ENCODE measurements around the gene SZRD1. TPM values are rescaled to one million over a fixed set of nuclear protein-coding genes. Genes with fewer than 3 reads are reported as not detected.
"Not testable (repeated sequence)": the region's sequence is repeated elsewhere in the genome, so short reads cannot be mapped to it uniquely, and the experiment has no call there.

Gene SZRD1, protein sequence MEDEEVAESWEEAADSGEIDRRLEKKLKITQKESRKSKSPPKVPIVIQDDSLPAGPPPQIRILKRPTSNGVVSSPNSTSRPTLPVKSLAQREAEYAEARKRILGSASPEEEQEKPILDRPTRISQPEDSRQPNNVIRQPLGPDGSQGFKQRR
- 92.5 and 108 TPM in 2 replicates for total RNA-seq (2014; rRNA removed; shearing (Covaris generic))

DNA sequence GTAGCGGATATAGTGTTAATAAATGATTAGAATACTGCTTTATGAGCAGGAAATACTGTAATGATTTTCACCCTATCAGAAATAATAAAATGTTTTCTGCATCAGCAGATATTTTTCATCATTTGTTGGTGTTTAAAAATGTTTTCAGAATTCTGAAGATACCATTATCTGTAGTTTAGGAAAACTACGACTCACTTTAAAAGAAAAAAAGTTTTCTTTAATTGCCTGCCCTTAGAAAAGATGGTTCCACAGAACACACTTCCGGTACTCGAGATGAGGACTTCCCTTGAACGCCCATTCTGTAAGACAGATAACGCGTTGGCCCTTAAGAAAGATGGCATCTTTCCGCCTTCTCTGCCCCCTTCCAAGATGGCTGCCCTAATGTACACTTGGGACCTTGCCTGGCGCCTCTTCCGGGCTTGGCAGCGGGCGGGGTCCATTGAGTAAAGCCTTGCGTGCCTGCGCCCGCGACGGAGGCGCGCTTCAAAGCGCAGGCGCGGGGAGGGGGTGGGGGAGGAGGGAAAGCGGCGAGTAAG lies at the start of gene SZRD1:
TSS of gene SZRD1 (plus strand) at position 521 of the 536 bp plus-strand sequence. CDS start 16 bp downstream, outside the sequence.
- peak; percentile 98 for DNase-seq (ENCODE audit: low spot score)

DNA sequence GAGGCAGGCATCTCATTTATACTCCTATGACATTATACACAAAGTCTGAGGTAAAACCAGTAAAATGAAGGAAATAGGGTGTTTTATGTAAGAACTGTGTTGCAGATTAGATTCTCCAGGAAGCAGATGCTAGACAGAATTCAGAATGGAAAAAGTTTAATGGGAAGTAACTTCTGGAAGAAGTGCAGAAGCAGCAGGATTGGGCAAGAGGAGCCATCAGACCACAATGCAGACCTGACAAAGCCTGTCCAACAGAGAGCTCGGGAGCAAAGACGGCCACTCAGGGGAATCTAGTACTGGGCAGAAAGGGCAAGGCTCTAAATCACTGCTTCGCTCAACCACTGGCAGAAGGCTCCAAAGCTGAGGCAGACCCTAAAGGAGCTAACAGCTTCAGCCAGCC lies 48.5 kb upstream of the SZRD1 start:
- no peak for DNase-seq (ENCODE audit: low spot score)

DNA sequence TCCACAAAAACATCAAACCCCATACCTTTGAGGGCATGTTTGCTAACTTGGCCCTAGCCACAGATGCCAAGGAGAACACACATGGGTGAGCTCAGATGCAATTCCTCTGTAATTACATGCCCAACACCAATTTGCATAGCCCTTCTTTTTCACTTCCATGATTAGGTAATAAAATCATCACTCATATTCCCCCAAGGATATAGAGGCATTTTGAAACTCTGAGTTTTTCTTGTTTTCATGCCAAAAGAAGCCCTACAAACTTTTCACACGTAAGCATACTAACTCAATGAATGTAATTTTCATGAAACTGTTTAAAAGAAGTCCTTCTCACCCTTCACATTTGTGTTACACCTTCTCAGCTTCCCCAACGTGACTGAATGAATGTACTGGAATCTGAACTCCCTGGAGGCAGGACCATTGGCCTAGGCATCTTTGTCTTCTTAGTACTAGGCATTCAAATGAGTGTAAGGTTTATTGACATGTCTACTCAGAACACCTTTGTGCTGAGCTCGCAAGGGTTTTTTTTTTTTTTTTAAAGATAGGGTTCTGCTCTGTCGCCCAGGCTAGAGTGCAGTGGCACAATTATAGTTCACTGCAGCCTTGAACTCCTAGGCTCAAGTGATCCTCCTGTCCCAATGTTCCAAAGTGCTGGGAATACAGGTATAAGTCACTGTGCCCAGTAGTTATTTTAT lies 45.7 kb upstream of the SZRD1 start:
- no peak for DNase-seq (ENCODE audit: low spot score)

DNA sequence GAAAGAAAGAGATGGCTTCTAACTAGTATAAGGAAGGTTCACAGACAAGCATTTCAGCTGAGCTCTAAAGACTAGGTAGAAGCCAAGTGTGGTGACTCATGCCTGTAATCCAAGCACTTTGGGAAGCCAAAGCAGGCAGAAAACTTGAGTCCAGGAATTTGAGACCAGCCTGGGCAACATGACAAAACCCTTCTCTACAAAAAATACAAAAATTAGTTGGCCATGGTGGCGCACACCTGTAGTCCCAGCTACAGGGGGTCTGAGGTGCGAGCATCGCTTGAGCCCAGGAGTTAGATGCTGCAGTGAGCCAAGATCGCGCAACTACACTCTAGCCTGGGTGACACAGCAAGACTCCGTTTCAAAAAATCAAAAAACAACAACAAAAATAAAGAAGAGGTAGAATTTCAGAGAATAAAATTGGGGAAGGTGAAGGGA lies 42.6 kb upstream of the SZRD1 start:
- no peak for DNase-seq (ENCODE audit: low spot score)

DNA sequence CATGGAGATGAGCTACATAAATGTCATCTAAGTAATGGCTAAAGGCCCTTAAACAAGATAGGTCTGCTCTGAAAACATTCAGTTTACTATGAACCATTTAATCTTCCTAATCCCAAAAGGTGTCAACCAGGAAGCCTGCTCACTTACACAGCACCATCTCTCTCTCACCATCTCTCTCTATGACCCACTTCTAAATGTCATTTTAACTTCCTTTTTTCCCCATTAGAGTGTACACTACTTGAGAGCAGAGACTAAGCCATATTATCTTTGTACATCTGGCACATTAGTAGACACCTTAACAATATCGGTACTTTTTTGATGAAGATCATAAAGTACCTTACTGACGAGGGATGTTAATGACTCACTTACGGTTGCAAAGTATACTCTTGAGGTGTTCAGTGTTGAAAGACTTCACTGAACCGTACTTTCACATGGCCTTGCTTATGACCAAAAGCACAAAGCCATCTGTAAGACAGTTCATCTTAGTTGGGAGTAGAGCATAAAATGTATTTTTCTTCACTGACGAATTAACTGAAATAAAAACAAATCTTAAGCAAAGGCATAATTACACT lies 40.1 kb upstream of the SZRD1 start:
- DNase-seq (ENCODE audit: low spot score) = no peak

DNA sequence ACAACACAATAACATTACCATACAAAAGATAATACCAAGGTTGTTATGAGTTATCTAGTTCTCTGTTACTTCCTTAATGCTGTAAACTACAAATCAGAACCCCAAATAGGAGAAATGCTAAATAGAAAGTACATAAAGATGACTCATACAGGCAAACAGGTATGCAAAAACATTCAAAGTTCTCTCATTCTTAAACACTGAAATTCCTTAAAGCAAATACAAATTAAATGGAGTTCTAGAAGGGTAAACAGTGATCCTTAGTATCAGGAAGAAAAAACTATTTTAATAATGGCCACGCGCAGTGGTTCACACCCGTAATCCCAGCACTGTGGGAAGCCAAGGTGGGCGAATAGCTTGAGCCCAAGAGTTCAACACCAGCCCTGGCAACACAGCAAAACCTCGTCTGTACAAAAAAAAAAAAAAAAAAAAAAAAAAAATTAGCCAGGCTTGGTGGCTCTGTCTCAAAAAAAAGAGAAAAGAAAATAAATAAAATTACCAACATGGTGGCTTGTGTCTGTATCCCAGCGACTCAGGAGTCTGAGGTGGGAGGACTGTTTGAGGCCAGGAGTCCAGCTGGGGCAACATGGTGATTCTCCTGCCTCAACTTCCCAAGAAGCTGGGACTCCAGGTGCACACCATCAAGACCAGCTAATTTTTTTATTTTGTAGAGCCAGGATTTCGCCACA lies 32.2 kb upstream of the SZRD1 start:
- no peak for DNase-seq (ENCODE audit: low spot score)

DNA sequence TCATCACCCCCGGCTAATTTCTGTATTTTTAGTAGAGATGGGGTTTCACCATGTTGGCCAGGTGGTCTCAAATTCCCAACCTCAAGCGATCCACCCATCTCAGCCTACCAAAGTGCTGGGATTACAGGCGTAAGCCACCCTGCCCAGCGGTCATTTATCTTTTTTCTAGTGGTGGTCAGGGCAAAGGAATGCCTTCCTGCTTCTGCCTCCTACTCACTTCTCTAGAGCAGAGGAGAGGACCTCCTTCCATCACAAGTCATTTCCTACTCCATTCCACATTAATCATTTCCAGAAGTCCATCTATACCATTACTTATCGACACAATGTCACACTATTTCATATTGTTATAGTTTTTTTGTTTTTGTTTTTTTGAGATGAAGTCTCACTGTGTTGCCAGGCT lies 28.1 kb upstream of the SZRD1 start:
- no peak for DNase-seq (ENCODE audit: low spot score)

DNA sequence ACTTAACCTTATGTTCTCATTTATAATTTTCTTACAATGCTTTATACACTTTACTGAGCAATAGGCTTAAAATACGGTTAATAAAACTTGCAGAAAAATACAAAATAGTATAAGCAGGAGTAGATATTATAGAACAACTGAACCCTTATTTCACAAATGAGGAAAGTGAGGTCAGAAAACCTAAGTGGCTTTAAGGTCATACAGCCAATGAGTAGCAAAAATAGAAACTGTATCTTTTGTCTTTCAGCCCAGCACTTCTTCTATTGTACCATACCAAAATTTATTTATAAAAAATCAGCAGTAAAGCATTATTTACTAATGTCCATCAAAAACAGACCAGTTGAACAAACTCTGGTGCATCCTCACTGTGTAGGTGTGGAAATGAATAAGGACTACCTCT lies 26.4 kb upstream of the SZRD1 start:
- no peak for DNase-seq (ENCODE audit: low spot score)

DNA sequence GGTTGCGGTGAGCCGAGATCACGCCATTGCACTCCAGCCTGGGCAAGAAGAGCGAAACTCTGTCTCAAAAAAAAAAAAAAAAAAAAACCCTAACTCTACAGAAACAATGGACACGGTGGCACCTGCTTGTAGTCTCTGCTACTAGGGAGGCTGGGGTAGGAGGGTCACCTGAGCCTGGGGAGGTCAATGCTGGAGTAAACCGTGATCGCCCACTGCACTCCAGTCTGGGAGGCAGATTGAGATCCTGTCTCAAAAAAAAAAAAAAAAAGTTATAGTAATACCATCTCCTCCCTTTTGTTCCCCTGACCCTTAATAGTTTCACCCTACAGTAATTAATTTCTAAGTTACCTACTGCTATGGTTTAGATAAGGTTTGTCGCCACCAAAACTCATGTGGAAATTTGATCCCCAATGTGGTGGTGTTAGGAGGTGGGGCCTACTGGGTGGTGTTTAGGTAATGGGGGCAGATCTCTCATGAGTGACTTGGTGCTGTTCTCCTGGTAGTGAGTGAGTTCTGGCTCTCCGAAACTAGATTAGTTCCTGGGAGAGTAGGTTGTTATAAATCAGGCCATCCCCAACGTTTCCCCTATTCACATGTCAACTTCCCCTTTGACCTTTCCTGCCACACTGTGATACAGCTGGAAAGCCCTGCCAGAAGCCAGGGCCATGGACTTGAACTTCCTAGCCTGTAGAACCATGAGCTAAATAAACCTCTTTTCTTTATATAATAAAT lies 24.5 kb upstream of the SZRD1 start:
- no peak for DNase-seq (ENCODE audit: low spot score)

DNA sequence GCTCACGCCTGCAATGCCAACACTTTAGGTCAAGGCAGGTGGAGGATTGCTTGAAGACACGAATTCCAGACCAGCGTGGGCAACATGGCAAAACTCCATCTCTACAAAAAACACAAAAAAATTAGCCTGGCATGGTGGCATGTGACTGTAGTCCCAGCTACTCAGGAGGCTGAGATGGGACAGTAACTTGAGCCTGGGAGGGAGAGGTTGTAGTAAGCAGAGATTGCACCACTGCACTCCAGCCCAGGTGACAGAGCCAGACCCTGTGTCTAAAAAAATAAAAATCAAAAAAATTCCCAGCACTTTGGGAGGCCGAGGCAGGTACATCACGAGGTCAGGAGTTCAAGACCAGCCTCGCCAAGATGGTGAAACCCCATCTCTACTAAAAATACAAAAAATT lies 23.8 kb upstream of the SZRD1 start:
- not testable (repeated sequence) for DNase-seq (ENCODE audit: low spot score)

DNA sequence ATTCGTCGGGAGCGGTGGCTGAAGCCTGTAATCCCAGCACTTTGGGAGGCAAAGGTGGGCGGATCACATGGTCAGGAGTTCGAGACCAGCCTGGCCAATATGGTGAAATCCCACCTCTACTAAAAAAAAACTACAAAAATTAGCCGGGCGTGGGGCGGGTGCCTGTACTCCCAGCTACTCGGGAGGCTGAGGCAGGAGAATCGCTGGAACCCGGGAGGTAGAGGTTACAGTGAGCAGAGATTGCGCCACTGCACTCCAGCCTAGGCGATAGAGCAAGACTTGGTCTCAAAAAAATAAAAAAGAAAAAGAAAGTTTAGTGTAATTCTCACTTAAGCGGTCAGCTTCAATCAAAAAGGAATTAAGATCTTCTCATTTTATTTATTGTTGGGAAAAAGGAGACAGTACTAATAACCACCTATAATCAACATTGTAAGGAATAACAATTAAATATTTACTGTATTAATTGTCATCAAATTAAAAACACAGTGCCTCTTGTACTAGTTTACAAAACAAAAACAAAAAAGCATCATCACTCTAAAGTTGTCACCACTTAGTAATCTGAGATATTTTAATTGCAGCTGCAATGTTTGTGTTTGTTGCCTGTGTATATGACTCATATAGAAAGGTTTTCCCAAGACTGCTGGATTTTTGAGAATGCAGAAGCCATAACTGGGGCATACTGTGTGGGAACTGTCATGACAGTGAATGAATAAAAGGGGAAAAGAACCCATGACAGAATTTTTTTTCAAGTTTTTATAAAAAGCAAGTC lies 18.4 kb upstream of the SZRD1 start:
- no peak for DNase-seq (ENCODE audit: low spot score)

DNA sequence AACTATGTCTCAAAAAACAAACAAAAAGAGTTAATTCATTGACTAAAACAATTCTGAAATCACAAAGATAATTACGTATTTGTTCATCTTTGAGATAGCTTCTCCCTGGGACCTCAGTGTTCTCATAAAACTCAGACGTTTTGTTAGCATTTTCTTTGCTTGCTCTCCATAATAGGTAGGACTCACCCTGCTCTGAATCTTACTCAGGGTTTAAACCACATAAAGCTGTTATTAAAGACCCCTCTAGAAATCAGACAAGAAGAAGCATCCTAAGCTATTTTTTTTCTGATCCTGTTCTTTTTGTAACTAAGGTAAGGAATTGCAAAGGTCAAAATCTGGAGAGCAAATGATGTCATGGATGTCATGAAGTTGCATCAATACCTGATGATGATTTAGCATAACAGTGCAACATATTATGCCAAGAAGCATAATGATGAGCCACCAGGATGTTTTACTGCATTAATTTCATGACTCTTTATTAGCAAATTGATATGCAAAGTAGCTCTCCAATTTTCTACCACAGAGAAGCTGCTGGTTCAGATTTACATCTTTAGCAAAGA lies 17.1 kb upstream of the SZRD1 start:
- no peak for DNase-seq (ENCODE audit: low spot score)

DNA sequence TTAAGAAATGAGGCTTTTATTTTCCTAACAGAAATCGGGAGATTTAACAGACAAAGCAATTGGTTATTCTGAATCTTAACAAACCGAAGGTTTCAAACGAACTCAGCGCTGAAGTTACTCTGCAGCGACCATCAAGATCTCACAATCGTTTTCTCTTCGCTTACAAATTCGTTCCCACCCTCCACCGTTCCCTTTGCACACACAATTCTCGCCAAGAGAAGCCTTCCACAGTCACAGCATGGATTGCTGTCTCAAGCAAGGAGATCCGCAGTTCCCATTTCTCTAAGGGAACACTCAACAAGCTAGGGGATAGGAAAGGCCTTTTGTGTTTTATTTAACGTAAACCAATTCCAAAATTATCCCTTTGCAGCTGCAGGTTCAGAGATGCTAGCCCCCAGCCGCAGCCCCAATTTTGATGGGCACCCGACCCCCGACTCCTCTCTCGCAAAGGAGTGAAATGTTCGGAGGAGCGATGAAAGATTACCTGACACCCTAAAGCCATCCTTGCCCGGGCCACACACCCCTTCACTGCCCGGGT lies 15.5 kb upstream of the SZRD1 start:
- DNase-seq (ENCODE audit: low spot score) = peak; percentile 47

DNA sequence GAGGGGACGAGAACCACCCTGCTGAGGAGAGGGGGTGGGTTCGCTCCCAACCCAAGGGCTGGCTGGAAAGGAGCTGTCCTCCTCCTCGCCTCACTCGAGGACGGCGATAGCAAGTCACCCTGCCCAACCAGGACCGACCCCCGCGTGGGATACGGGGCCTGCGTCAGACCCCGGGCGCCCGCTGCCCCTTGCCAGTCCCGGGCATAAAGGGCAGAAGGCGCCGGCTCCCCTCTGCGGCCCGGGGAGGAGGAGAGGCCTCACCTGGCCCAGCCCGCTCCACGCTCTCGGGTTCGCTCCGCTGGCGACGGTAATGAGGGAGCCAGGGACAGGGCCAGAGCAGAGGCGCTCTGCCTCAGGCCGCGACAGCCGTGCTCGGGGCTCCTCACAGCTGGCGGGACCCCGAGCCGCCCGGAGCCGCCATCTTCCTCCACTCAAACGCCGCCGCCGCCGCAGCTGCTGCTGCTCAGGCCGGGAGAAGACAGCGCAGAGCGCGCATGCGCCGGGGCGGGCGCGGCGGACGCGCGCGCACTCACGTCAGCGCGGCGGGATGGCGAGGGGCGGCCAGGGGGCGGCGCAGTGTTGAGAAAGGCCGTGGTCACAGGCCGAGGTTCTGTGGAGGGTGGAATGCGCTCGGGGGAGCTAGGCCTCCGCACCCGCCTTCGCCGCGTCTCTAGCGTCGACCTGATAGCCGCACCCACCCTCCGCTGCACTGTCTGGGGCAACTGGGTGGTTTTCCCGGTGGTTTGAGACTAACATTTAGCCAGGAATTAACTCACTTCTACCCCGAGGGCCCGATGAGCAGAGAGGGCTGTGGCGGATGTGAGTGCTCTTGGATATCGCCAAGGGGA lies 14.8 kb upstream of the SZRD1 start, which contains the start of gene FBXO42:
TSS of gene FBXO42 (minus strand) at position 487 of the 848 bp plus-strand sequence. CDS start 37,062 bp downstream, outside the sequence.
- DNase-seq (ENCODE audit: low spot score) = peak; percentile 92

DNA sequence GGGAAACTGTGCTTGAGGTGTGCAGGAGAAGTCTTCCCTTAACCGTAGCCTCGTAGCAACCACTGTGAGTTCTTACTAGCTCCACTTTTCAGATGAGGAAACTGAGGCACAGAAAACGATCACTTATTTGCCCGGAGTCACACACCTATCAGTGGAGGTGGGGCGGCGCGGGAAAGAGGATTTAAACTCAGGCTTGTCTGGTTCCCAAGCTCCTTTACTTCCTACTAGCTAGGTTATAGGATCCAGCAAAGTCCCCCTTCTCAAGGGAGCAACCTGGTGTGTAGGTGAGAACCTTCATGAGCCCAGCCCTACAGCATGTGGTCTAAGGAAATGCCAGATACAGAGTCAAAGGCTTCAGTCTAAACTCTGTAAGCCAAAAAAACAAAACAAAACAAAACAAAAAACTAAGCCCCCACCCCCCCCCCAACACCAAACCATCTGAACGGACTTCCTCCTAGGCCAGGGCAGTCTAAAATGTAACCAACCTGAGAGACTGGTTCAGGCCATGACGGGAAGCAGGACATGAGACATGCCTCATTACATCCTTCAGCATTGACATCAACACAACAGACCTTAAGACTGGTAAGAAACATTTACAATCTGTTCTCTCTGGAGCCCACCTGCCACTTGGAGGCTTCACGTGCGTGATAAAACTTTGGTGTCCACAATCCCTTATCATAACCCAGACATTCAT lies 14.1 kb upstream of the SZRD1 start:
- no peak for DNase-seq (ENCODE audit: low spot score)

DNA sequence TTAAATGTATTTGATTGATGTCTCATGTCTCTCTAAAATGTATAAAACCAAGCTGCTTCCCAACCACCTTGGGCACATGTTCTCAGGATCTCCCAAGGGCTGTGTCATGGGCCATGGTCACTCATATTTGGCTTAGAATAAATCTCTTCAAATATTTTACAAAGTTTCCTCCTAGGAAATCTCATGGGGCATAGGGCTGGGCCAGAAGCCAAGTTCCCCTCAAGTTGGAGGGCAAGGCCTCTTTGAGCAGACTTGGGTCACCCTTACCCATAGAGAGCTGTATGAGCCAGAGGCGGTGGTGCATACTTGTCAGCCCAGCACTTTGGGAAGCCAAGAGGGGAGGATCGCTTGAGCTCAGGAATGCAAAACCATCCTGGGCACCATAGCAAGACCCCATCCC lies 12.4 kb upstream of the SZRD1 start:
- DNase-seq (ENCODE audit: low spot score) = no peak

DNA sequence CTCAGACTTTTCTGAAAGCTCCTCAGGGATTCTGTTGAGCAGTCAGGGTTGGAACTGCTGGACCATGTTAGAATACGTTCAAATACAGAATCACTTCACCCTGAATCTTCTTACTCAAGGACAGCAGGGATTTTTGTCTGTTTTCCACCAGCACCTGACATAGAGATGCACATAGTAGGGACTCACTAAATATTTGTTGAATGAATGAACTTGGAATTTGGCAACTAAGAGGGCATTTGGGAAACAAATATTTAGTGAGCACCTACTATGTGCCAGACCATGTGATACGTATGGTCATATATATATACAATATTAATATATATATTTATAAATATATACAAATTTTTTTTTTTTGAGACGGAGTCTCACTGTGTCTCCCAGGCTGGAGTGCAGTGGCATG lies 10.2 kb upstream of the SZRD1 start:
- no peak for DNase-seq (ENCODE audit: low spot score)

DNA sequence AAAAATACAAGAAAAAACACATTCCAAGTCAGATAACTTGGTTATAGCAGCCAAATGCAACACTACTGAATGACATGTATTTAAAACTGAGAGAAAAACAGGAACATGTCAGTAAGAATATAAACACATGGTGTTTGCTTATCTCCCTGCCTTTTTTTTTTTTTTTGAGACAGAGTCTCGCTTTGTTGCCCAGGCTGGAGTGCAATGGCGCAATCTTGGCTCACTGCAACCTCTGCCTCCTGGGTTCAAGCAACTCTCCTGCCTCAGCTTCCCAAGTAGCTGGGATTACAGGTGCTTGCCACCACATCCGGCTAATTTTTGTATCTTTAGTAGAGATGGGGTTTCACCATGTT lies 1.9 kb upstream of the SZRD1 start:
- not testable (repeated sequence) for DNase-seq (ENCODE audit: low spot score)
